OCI-LY3 (cell line): Measurements from ENCODE around the gene GDF9.
"Not testable (repeated sequence)": the region's sequence is repeated elsewhere in the genome, so short reads cannot be mapped to it uniquely, and the experiment has no call there.

ENCODE experiments used
- H2AFZ ChIP-seq: fragments of 200-600, 300-600 bp; shearing (Covaris generic); 2 replicates; pipeline ENCODE4 v1.6.0; 2014; ENCODE audit warnings: antibody characterized with exemption, low read depth, low read length
- H3K27ac ChIP-seq: fragments of 200-600, 300-600 bp; sonication (generic); 2 replicates; pipeline ENCODE4 v1.5.1; 2014; ENCODE audit warnings: mild to moderate bottlenecking, low read length, moderate library complexity, mixed read lengths
- H3K27me3 ChIP-seq: fragments of 200-600, 300-600 bp; sonication (generic); 2 replicates; pipeline ENCODE4 v1.6.1; 2014; ENCODE audit warnings: low read depth, low read length, mixed read lengths
- H3K36me3 ChIP-seq: fragments of 200-600, 300-600 bp; sonication (generic); replicated peaks from 2 replicates; pipeline ENCODE3; 2014; ENCODE audit warnings: low read depth, low read length, mixed read lengths
- H3K4me1 ChIP-seq: fragments of 300-600, 200-600 bp; sonication (generic); 2 replicates; pipeline ENCODE4 v1.6.1; 2014; ENCODE audit warnings: low read length, mixed read lengths
- H3K4me2 ChIP-seq: fragments of 200-600, 300-600 bp; sonication (generic); 2 replicates; pipeline ENCODE4 v1.6.1; 2014; ENCODE audit warnings: low read length, mixed read lengths
- H3K4me3 ChIP-seq: fragments of 300-600, 200-600 bp; sonication (generic); 2 replicates; pipeline ENCODE4 v1.5.1; 2014; ENCODE audit warnings: antibody characterized with exemption, mild to moderate bottlenecking, low read length, moderate library complexity
- H3K79me2 ChIP-seq: fragments of 300-600, 200-600 bp; shearing (Covaris generic); 2 replicates; pipeline ENCODE4 v1.6.1; 2014; ENCODE audit warnings: mild to moderate bottlenecking, low read length, mixed read lengths
- H3K9ac ChIP-seq: fragments of 300-600, 200-600 bp; shearing (Covaris generic); 2 replicates; pipeline ENCODE4 v1.6.0; 2014; ENCODE audit warnings: mild to moderate bottlenecking, low read length, moderate library complexity
- H3K9me3 ChIP-seq: fragments of 200-600, 300-600 bp; shearing (Covaris generic); 2 replicates; pipeline ENCODE4 v1.6.1; 2014; ENCODE audit warnings: low read length, mixed read lengths; ENCODE audit not compliant: insufficient read depth
- H4K20me1 ChIP-seq: fragments of 200-600, 300-600 bp; sonication (generic); 2 replicates; pipeline ENCODE4 v1.6.1; 2016; ENCODE audit warnings: low read length, mixed read lengths; ENCODE audit not compliant: insufficient read depth
- EZH2phosphoT487 ChIP-seq: fragments of 200-600 bp; shearing (Covaris generic); IDR thresholded peaks from 2 replicates; pipeline ENCODE4 v1.6.1; 2018; ENCODE audit warnings: antibody characterized with exemption, mixed run types, low read depth
- TF ChIP-seq, protein P1 (sequence below): fragments of 200-600, 300-600 bp; sonication (generic); IDR thresholded peaks from 2 replicates; pipeline ENCODE4 v1.5.1; 2014; ENCODE audit warnings: antibody characterized with exemption, low read length, low read depth

Gene GDF9

DNA sequence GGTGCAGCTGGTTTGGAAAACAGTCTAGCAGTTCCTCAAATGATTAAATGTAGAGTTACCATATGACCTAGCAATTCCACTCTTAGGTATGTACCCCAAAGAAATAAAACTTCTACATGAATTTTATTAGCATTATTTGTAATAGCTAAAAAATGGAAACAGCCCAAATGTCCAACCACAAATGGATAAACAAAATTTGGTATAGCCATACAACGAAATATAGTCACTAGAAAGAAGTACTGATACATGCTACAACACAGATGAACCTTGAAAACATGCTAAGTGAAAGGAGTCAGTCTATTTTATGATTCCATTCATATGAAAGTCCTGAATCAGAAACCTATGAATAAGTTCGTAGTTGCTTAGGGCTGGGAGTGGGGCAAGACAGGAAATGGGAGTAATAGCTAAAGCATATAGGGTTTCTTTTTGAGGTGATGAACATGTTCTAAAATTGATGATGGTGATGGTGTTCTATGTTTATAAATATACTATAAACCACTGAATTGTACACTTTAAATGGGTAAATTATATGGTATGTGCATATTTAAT lies 6.3 kb downstream of the GDF9 start:
- H3K27me3 ChIP-seq: no peaks in the 10 kb centered on the region
- no peak overlapping the region for H3K4me3 ChIP-seq
- no peaks in the 10 kb centered on the region for H3K79me2 ChIP-seq
- no peaks in the 10 kb centered on the region for H4K20me1 ChIP-seq
- no peaks in the 10 kb centered on the region for H3K36me3 ChIP-seq
- no peak overlapping the region for H3K4me2 ChIP-seq
- no peak overlapping the region for H3K27ac ChIP-seq
- no peak for TF ChIP-seq EZH2phosphoT487
- TF ChIP-seq, protein P1, sequence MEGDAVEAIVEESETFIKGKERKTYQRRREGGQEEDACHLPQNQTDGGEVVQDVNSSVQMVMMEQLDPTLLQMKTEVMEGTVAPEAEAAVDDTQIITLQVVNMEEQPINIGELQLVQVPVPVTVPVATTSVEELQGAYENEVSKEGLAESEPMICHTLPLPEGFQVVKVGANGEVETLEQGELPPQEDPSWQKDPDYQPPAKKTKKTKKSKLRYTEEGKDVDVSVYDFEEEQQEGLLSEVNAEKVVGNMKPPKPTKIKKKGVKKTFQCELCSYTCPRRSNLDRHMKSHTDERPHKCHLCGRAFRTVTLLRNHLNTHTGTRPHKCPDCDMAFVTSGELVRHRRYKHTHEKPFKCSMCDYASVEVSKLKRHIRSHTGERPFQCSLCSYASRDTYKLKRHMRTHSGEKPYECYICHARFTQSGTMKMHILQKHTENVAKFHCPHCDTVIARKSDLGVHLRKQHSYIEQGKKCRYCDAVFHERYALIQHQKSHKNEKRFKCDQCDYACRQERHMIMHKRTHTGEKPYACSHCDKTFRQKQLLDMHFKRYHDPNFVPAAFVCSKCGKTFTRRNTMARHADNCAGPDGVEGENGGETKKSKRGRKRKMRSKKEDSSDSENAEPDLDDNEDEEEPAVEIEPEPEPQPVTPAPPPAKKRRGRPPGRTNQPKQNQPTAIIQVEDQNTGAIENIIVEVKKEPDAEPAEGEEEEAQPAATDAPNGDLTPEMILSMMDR: no peak
- H3K9me3 ChIP-seq: no peaks in the 10 kb centered on the region
- no peak overlapping the region for H2AFZ ChIP-seq
- peaks cover 3% of the 10 kb centered on the region; the same call in 1 of the 2 replicates for H3K4me1 ChIP-seq
- no peak overlapping the region for H3K9ac ChIP-seq

DNA sequence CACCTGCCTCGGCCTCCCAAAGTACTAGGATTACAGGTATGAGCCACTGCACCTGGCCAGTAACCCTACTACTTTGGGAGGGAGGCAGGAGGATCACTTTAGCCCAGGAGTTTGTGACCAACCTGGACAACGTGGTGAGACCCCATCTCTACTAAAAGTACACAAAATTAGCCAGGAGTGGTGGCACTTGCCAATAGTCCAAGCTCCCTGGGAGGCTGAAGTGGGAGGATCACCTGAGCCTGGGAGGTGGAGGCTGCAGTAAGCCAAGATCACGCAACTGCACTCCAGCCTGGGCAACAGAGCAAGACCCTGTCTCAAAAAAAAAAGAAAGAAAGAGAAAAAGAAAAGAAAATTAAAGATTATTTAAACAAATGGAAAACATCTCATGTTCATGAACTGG lies 10.3 kb downstream of the GDF9 start:
- Histone ChIP-seq H2AFZ (no peak overlapping the region), H3K27ac (no peak overlapping the region), H3K9me3 (no peaks in the 10 kb centered on the region), H3K4me2 (no peak overlapping the region), H4K20me1 (no peaks in the 10 kb centered on the region), H3K4me3 (no peak overlapping the region), H3K27me3 (no peaks in the 10 kb centered on the region), H3K9ac (no peak overlapping the region), H3K79me2 (no peaks in the 10 kb centered on the region), H3K4me1 (no peaks in the 10 kb centered on the region), H3K36me3 (no peaks in the 10 kb centered on the region)
- TF ChIP-seq, protein P1: no peak
- no peak for TF ChIP-seq EZH2phosphoT487

DNA sequence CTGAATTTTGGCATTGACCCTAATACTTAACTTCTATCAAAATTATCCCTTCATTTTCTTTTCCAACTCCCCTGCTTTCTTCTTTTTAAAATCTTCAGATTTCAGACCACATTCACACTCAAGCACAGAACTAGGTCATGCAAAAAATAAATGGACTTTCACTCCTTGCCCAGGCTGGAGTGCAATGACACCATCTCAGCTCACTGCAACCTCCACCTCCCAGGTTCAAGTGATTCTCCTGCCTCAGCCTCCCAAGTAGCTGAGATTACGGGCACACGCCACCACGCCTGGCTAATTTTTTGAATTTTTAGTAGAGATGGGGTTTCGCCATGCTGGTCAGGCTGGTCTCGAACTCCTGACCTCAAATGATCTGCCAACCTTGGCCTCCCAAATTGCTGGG lies 11.3 kb downstream of the GDF9 start:
- H3K27ac ChIP-seq, H3K4me1 ChIP-seq, H3K36me3 ChIP-seq, H2AFZ ChIP-seq, H3K4me2 ChIP-seq, H3K4me3 ChIP-seq, H3K9ac ChIP-seq, H4K20me1 ChIP-seq, H3K9me3 ChIP-seq, H3K79me2 ChIP-seq, H3K27me3 ChIP-seq: not testable (repeated sequence)

DNA sequence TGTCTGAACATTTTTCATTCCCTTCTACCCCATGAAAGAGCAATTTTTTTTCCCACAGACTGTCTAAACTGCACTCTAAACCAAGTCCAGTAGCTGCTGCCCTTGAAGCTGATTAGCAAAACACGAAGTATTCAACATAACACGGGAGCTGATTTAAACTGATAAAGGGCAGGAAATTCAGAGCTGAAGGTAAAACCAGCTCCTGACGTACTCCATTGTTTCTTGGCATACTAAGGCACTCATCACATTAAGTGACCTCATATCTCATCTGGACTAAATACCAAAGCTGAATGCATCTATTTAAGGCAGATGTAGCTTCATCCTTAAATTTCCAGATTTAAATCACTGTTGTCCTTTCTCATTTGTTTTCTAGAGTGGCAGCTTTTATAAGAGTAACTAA lies 12.0 kb downstream of the GDF9 start:
- Histone ChIP-seq H3K27me3 (no peaks in the 10 kb centered on the region), H3K9me3 (no peaks in the 10 kb centered on the region), H3K36me3 (no peaks in the 10 kb centered on the region), H4K20me1 (no peaks in the 10 kb centered on the region), H3K79me2 (no peaks in the 10 kb centered on the region), H2AFZ (no peak overlapping the region), H3K4me2 (no peak overlapping the region), H3K9ac (no peak overlapping the region), H3K4me3 (no peak overlapping the region), H3K4me1 (no peaks in the 10 kb centered on the region), H3K27ac (no peak overlapping the region)
- TF ChIP-seq, protein P1: no peak
- TF ChIP-seq EZH2phosphoT487: no peak

DNA sequence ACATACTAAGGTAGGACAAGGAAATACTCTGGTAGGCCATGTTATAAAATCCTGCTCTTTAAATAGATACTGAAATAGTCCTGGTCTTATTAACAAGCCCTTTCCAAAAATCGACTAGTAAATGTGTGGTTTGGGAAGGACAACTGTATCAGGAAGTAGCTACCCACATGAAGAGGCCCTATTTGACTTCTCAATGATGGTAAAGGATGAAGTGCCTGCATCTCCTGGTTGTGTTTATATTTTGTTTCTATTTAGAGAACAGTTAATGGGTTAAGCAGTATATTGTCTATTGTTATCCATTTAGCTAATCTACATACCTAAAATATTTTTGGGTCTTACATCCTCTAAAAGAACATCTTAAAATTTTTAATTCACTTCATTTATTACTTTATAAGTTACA lies 12.5 kb downstream of the GDF9 start:
- H3K27ac ChIP-seq: no peak overlapping the region
- no peak overlapping the region for H3K4me2 ChIP-seq

More for the DNA sequence above, 12.5 kb downstream of the GDF9 start:
- H4K20me1 ChIP-seq: no peaks in the 10 kb centered on the region
- H3K9me3 ChIP-seq: no peaks in the 10 kb centered on the region
- no peaks in the 10 kb centered on the region for H3K36me3 ChIP-seq
- TF ChIP-seq EZH2phosphoT487: no peak
- TF ChIP-seq, protein P1: no peak
- H3K9ac ChIP-seq: no peak overlapping the region
- no peaks in the 10 kb centered on the region for H3K4me1 ChIP-seq
- no peak overlapping the region for H3K4me3 ChIP-seq
- no peaks in the 10 kb centered on the region for H3K27me3 ChIP-seq
- H2AFZ ChIP-seq: no peak overlapping the region
- no peaks in the 10 kb centered on the region for H3K79me2 ChIP-seq
